GM18868 (cell line): ENCODE measurements around the gene SPEG.

ENCODE experiments used
- ATAC-seq: cut with Tn5 transposase; IDR thresholded peaks from one replicate; pipeline ENCODE4 v1.9.1; 2021; ENCODE audit warnings: mild to moderate bottlenecking, moderate library complexity; ENCODE audit not compliant: unreplicated experiment

The SPEG gene

GRCh38 chr2:219508971-219509779 lies 74.5 kb downstream of the SPEG start:
- ATAC-seq: peak; percentile 17

DNA sequence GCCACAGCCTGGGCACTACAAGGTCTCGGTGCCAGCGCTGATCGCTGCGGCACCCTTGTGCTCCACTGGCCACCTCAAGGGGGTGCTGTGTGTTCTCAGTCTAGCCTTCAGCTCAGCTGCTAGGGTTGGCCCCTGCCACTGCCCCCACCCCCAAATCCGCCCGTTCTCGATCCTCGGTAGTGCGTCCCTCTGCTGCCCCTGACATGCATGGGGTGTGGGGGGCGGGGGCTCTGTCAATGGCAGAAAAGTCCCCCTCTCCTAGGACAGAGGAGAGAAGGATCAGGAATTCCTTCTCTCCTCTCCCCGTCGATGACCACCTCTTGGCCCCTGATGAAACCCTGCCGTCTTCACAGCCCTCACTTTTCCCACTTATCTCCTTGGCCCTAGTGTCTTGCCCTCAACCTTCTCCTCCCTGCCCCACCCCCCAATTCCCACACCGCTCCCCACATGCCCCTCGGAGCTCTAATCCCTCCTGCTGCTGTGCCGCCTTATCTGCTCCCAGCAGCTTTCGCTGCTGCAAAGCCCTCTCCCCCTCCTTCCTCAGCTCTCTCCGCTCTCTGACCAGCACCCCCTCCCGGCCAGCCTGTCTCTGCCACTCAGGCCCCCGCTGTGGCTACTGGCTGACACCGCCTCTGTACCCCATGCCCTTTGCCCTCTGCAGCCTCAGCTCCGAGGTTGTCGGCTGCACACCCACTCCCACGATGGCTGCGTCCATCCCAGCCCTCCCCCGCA lies 75.3 kb downstream of the SPEG start:
- peak; percentile 82 for ATAC-seq

DNA sequence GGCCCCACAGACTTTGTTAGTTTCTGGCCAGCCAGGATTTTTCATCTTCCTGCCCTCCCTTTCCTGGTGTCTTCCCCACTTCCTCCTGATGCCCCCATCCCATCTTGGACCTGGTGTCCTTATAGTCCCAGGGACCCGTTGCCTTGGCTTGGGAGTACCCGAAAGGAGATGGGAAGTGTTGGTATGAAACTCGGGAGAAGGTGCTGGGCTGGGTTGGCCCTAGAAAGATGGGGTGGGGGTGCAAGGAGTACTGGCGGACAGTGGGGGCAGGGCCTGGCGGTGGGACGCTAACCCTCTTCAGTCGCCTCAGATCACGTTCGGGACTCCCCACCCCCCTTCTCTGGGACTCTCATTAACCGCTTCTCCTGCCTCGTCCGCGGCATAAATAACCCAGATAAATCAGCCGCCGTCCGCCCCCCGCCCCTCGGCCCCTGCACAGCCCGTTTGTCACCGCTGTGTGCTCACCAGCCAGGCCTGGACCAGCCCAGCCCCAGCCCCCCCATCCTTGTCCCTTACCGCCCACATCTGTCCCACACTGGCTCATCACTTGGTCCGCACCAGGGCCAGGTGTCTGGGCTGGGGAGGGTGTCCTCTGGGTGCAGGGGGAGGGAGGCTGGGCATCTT lies 76.0 kb downstream of the SPEG start:
- ATAC-seq: no peak

GRCh38 chr2:219511547-219512325 lies 77.1 kb downstream of the SPEG start:
- no peak for ATAC-seq

- no peak for ATAC-seq
Measured at GRCh38 chr2:219512524-219513216, 78.0 kb downstream of the SPEG start.

DNA sequence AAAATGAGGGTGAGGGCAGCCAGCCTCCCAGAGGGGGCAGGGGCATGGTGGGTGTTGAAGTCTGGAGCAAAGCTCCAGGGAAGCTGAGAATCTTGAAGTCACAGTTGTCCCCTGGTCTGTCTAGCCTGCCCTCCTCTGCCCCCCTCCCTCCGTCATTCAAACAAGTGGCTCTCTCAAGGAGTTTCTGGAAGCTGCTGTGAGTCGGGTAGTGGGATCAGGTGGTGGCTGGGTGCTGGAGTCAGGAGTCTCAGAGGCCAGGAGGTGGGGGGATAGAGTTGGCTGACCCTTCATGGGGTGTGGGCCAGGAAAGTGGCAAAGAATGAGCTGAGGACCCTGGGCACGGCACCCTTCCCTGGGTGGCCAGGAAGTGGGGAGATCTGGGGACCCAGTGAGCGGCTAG lies 79.1 kb downstream of the SPEG start:
- no peak for ATAC-seq

- no peak for ATAC-seq
Measured at GRCh38 chr2:219514196-219514761, 79.6 kb downstream of the SPEG start, which contains the start of gene ASIC4. TSS of gene ASIC4 (plus strand) at chr2:219514482. CDS start at chr2:219514725, 243 bp downstream.

GRCh38 chr2:219514836-219515235 lies 80.2 kb downstream of the SPEG start:
- no peak for ATAC-seq

- no peak for ATAC-seq
Measured at GRCh38 chr2:219515874-219516629, 81.4 kb downstream of the SPEG start.

DNA sequence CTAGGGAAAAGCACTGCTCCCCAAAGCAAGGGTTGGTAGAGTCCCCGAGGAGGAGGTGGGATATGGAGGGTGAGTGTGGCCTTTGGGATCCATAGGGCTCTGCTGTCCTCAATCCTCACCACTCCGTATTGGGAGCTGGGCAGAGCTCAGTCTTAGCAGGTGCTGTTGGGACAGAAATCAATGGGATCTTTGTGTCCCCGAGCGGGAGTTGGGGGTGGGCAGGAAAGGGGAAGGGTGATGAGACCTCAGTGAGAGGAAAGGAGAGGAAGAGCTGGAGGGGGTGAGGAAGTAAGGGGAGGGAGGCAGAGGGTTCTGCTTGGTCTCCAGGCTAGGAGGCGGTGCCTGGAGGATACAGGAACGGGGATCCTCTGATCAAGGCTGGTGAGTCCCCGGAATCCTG lies 82.2 kb downstream of the SPEG start:
- no peak for ATAC-seq

- ATAC-seq: no peak
Measured at GRCh38 chr2:219517954-219518778, 83.5 kb downstream of the SPEG start.

DNA sequence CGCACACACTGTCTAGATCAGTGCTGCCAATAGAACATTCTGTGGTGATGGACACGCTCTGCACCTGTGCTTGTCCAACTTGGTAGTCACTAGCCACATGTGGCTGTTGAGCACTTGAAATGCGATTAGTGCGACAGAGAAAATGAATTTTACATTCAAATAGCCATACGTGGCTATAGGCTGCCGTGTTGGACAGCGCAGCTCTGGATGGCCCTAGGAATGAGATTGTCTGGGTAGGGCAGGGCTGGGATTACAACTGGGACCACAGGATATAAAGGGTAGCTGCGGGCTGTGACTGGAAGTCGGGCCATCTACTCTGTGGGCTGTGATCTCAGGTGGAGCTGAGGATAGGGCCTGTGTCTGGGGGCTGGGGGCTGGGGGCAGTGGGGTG lies 84.9 kb downstream of the SPEG start:
- no peak for ATAC-seq

GRCh38 chr2:219520079-219520478 lies 85.4 kb downstream of the SPEG start:
- ATAC-seq: no peak

DNA sequence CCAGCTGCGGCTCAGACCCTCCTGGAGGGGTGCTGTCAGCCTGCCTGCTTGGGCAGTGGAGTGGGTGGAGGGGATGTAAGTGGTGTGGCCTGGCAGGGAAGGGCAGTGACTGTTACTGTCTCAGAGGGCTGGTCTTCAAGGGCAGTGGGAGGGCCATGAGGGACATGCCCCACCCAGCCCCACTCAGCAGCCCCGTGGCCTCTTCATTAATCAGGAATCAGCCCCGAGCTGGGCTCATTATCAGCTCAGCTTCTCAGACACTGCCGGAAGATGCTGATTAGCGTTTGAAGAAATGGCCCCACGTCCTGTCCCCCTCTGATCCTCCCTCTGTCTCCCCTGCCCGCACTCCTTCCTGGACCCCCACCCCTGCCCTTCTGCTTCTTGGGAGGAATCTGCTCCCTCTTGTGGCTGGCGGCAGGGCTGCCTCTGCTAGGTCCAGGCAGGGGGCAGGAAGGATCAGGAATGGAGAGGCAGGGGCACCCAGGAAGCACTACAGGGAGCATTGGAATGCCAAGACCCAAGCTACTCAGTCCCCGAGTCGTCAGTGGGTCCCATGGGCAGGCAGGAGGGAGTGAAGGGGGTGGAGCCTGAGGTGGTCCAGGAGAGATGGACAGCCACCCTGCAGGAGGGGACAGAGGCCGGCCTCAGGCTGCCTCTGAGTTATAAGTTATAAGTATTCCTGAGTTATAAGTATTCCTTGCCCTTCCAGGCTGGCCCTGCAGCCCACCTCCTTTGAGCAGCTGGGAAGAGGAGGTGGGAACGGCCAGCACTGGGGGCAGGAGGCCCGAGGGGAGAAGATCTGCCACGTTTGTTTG lies 86.6 kb downstream of the SPEG start:
- no peak for ATAC-seq

- no peak for ATAC-seq
Measured at GRCh38 chr2:219522111-219523030, 87.7 kb downstream of the SPEG start.

GRCh38 chr2:219523031-219523671 lies 88.5 kb downstream of the SPEG start:
- no peak for ATAC-seq
